ENCODE results near the gene ELP5.
A peak's percentile ranks its signal among the peaks of the same experiment; 100 is the strongest.

ELP5 gene

GRCh38 chr17:7238420-7239090 lies 13.5 kb upstream of the ELP5 start:
- Histone ChIP-seq H3K4me2 (ENCODE audit: low read length) (peak overlapping the region; percentile 73), H3K27ac (peak overlapping the region; percentile 83), H3K9ac (peak overlapping the region; percentile 70), H3K79me2 (peaks cover 8% of the 10 kb centered on the region), H3K4me1 (peaks cover 17% of the 10 kb centered on the region), H3K4me3 (ENCODE audit: low read depth, low read length) (peak overlapping the region; percentile 93), H2AFZ (peak overlapping the region; percentile 63), H3K9me3 (ENCODE audit: control insufficient read depth, low read length) (no peaks in the 10 kb centered on the region), H3K27me3 (ENCODE audit: control insufficient read depth, insufficient read depth, low read length) (no peaks in the 10 kb centered on the region), H3K36me3 (ENCODE audit: control insufficient read depth, insufficient read depth, low read length) (no peaks in the 10 kb centered on the region)
- no peak for TF ChIP-seq CTCF (IDR thresholded peaks at IDR 0.05)

GRCh38 chr17:7239091-7240027 lies 12.7 kb upstream of the ELP5 start, which contains the start of gene PHF23:
PHF23 (minus strand) TSS chr17:7239457; CDS start chr17:7239279, 178 bp downstream.
- Histone ChIP-seq H3K4me2 (ENCODE audit: low read length) (peak within 1 kb of the TSS; percentile 73), H3K9me3 (ENCODE audit: control insufficient read depth, low read length) (no peaks in the 10 kb centered on the region), H3K79me2 (peaks cover 3% of the 10 kb centered on the region), H3K9ac (peak within 1 kb of the TSS; percentile 70), H3K4me3 (ENCODE audit: low read depth, low read length) (peak within 1 kb of the TSS; percentile 93), H3K4me1 (peaks cover 17% of the 10 kb centered on the region), H3K27ac (peak within 1 kb of the TSS; percentile 83), H3K36me3 (ENCODE audit: control insufficient read depth, insufficient read depth, low read length) (no peaks in the 10 kb centered on the region), H3K27me3 (ENCODE audit: control insufficient read depth, insufficient read depth, low read length) (no peaks in the 10 kb centered on the region), H2AFZ (peak within 1 kb of the TSS; percentile 63)
- no peak for TF ChIP-seq CTCF (IDR thresholded peaks at IDR 0.05)

GRCh38 chr17:7240375-7240774 lies 11.6 kb upstream of the ELP5 start:
- Histone ChIP-seq H3K79me2 (peaks cover 3% of the 10 kb centered on the region), H3K9me3 (ENCODE audit: control insufficient read depth, low read length) (no peaks in the 10 kb centered on the region), H2AFZ (no peak overlapping the region), H3K27ac (no peak overlapping the region), H3K4me3 (ENCODE audit: low read depth, low read length) (peak overlapping the region; percentile 49), H3K4me1 (peaks cover 17% of the 10 kb centered on the region), H3K27me3 (ENCODE audit: control insufficient read depth, insufficient read depth, low read length) (no peaks in the 10 kb centered on the region), H3K9ac (no peak overlapping the region), H3K4me2 (ENCODE audit: low read length) (peak overlapping the region; percentile 67), H3K36me3 (ENCODE audit: control insufficient read depth, insufficient read depth, low read length) (no peaks in the 10 kb centered on the region)
- no peak for TF ChIP-seq CTCF (IDR thresholded peaks at IDR 0.05)

- no peaks in the 10 kb centered on the region for H3K36me3 ChIP-seq (ENCODE audit: control insufficient read depth, insufficient read depth, low read length)
Observed at GRCh38 chr17:7241090-7241733, 10.8 kb upstream of the ELP5 start.

More at GRCh38 chr17:7241090-7241733, 10.8 kb upstream of the ELP5 start:
- Histone ChIP-seq H3K9me3 (ENCODE audit: control insufficient read depth, low read length) (no peaks in the 10 kb centered on the region), H3K27me3 (ENCODE audit: control insufficient read depth, insufficient read depth, low read length) (no peaks in the 10 kb centered on the region), H3K4me2 (ENCODE audit: low read length) (peak overlapping the region; percentile 98), H3K79me2 (peaks cover 3% of the 10 kb centered on the region), H2AFZ (no peak overlapping the region), H3K4me3 (ENCODE audit: low read depth, low read length) (peak overlapping the region; percentile 94), H3K27ac (peak overlapping the region; percentile 94), H3K9ac (no peak overlapping the region), H3K4me1 (peaks cover 17% of the 10 kb centered on the region)
- TF ChIP-seq CTCF (IDR thresholded peaks at IDR 0.05): no peak
